ENCODE measurements around the gene KIF2A. TPM values are rescaled to one million over a fixed set of nuclear protein-coding genes. Genes with fewer than 3 reads are reported as not detected.

KIF2A gene
- total and polyA plus RNA-seq, 2 donors (not counting 3 experiments of a cell fraction or from before 2014, with no cell fraction given), result 17.1 to 65.1 TPM

DNA sequence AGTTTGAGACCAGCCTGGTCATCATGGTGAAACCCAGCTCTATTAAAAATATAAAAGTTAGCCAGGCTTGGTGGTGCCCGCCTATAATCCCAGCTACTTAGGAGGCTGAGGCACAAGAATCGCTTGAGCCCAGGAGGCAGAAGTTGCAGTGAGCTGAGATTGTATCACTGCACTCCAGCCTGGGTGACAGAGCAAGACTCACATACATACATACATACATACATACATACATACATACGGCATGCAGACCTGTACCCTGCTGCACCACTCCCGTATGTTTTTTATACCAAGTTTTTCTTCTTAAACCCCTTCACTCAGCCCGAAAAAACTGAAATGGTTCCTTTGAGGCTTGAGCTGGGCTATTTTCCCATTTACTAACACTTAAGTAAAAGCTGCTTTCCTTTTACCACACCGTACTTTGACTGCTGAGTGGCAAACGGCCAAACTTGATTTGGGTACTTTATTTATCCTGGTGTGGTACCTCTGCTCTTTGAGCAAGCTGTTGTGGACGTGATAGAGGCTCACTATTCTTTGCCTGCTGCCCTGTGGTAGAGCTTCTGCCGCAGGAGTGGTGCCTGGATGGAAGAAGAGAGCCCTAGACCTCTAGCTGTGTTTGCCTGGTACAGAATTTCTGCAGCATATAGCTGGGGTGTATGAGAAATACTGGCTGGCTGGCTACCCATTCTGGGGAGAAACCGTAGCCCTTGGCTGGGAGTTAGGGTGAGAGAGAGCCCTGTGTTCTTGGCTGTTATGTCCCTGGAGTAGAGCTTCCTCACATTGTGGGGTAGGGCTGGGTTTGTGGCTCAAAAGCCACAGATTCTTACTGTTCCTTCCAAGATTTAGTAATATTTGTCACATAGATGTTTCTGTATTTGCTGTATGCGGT lies 126.0 kb downstream of the KIF2A start:
- Histone ChIP-seq H3K9me3 (replicated peaks; ENCODE audit: control insufficient read depth, insufficient read depth, low read length) (no peaks in the 10 kb centered on the region), H3K79me2 (ENCODE audit: control insufficient read depth, insufficient read depth, low read length) (peaks cover 76% of the 10 kb centered on the region), H2AFZ (ENCODE audit: low read depth, low read length) (no peak overlapping the region), H3K4me3 (replicated peaks in 1 of 3; ENCODE audit: insufficient read depth in 1 of 3, low read depth in 1 of 3, low read length in 3 of 3) (no peak overlapping the region), H3K36me3 (ENCODE audit: control insufficient read depth in 2 of 2, extremely low read depth in 1 of 2, insufficient read depth in 2 of 2, low read length in 2 of 2) (no peaks in the 10 kb centered on the region), H3K9me1 (replicated peaks; ENCODE audit: control insufficient read depth, extremely low read depth, insufficient read depth, low read length) (no peaks in the 10 kb centered on the region), H3K27ac (ENCODE audit: insufficient read depth, low read depth, low read length) (no peak overlapping the region), H3K4me2 (ENCODE audit: insufficient read depth, low read length) (no peak overlapping the region), H3K9ac (replicated peaks; ENCODE audit: extremely low read depth, insufficient read depth, low read length) (no peak overlapping the region), H3K4me1 (ENCODE audit: control insufficient read depth, extremely low read depth, insufficient read depth, low read length) (no peaks in the 10 kb centered on the region), H3K27me3 (ENCODE audit: control insufficient read depth in 2 of 2, insufficient read depth in 2 of 2, low read length in 2 of 2) (no peaks in the 10 kb centered on the region), H4K20me1 (replicated peaks; ENCODE audit: control insufficient read depth, extremely low read depth, insufficient read depth, low read length) (no peaks in the 10 kb centered on the region)
- BruUV-seq (replicated peaks), result no TSS peak
- TF ChIP-seq JUN (IDR thresholded peaks at IDR 0.05; ENCODE audit: borderline replicate concordance, insufficient read depth, insufficient read length, low read depth) (no peak), FOS (IDR thresholded peaks at IDR 0.05; ENCODE audit: borderline replicate concordance, insufficient read depth, low read length) (no peak), CTCF (IDR thresholded peaks at IDR 0.05; ENCODE audit: extremely low read depth in 1 of 2, insufficient read depth in 1 of 2, low read depth in 1 of 2, low read length in 2 of 2) (no peak), EZH2 (IDR thresholded peaks at IDR 0.05; ENCODE audit: borderline replicate concordance, low read depth, low read length, severe bottlenecking) (no peak), POLR2AphosphoS5 (IDR thresholded peaks at IDR 0.05; ENCODE audit: insufficient read depth, low read depth, low read length) (no peak), GATA2 (IDR thresholded peaks at IDR 0.05; ENCODE audit: insufficient read depth, insufficient read length, low read depth, low read length) (no peak), MYC (IDR thresholded peaks at IDR 0.05; ENCODE audit: low read depth, low read length) (no peak), POLR2A (IDR thresholded peaks at IDR 0.05; ENCODE audit: low read depth, low read length) (no peak)
- TF ChIP-seq, protein P1, sequence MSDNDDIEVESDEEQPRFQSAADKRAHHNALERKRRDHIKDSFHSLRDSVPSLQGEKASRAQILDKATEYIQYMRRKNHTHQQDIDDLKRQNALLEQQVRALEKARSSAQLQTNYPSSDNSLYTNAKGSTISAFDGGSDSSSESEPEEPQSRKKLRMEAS (IDR thresholded peaks at IDR 0.05; ENCODE audit: insufficient read depth, insufficient read length), result no peak
- FAIRE-seq (no peak), DNase-seq (ENCODE audit: low read depth, low spot score) (no peak)
- intact Hi-C loops (cut with micrococcal nuclease), result no loop called here
- POLR2A ChIA-PET, result no interaction called here
- CTCF ChIA-PET, result interaction anchor here (1.5 to 4.1 kb wide), 2 partner anchors 11 to 28 kb away, joined by 8 to 17 read pairs; no protein-coding TSS in a partner anchor
- dilution Hi-C loops (cut with MboI; ENCODE audit: extremely low pct_ligation_motif_present, low sequenced_read_pairs), result no loop called here

All from endothelial cell of umbilical vein (primary cell).